GM19328 (cell line): ENCODE data around the gene OR56B4.
"Not testable (repeated sequence)": the region's sequence is repeated elsewhere in the genome, so short reads cannot be mapped to it uniquely, and the experiment has no call there.

Experiments used
- ATAC-seq: cut with Tn5 transposase; IDR thresholded peaks from one replicate; pipeline ENCODE4 v1.9.1; 2021; ENCODE audit warnings: mild to moderate bottlenecking, moderate library complexity; ENCODE audit not compliant: unreplicated experiment

The OR56B4 gene, protein sequence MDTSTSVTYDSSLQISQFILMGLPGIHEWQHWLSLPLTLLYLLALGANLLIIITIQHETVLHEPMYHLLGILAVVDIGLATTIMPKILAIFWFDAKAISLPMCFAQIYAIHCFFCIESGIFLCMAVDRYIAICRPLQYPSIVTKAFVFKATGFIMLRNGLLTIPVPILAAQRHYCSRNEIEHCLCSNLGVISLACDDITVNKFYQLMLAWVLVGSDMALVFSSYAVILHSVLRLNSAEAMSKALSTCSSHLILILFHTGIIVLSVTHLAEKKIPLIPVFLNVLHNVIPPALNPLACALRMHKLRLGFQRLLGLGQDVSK

GRCh38 chr11:6107384-6107783 is at the start of gene OR56B4:
OR56B4 (plus strand) TSS chr11:6107684; CDS start chr11:6107779, 95 bp downstream.
- ATAC-seq, result not testable (repeated sequence)

- ATAC-seq, result no peak
Observed at GRCh38 chr11:6061475-6061874, 46.0 kb upstream of the OR56B4 start.

GRCh38 chr11:6062691-6063358 is 44.7 kb upstream of the OR56B4 start:
- no peak for ATAC-seq

GRCh38 chr11:6067502-6067901 is 40.0 kb upstream of the OR56B4 start:
- ATAC-seq, result no peak

DNA sequence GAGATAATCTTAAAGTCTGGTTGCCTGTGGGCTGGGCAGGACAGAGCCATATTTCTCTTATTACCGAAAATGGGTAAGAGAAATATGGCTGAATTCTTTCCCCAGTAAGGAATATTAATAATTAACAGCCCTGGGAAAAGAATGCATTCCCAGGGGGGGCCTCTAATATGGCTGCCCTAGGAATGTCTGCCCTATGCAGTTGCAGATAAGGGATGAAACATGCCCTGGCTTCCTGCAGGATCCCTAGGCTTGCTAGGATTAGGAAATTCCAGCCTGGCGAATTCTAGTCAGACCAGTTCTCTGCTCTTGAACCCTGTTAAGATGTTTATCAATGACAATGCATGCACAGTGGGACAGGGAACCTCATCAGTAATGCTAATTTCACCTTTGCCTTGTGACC is 31.0 kb upstream of the OR56B4 start:
- not testable (repeated sequence) for ATAC-seq

DNA sequence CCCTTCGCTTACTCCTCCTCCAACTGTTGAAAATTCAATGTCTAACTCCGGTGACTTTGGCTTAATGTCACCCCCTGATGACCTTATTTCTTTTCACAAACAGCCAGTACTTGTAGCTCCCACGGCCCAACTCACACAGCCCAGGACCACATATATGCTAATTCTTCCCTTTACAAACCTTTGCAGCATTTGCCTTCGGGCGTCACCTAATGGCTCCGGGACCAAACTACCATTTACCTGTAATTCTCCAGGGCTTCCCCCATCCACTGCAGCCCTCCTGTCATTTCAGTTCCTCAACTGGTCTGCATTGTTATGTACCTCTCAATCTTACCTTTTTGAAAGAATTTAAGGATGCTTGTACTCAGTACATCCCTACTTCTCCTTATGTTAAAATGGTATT is 29.8 kb upstream of the OR56B4 start:
- no peak for ATAC-seq

GRCh38 chr11:6079463-6079862 is 28.0 kb upstream of the OR56B4 start:
- ATAC-seq, result no peak

- ATAC-seq, result no peak
Observed at GRCh38 chr11:6083129-6083528, 24.4 kb upstream of the OR56B4 start.

- no peak for ATAC-seq
Observed at GRCh38 chr11:6084587-6084986, 22.9 kb upstream of the OR56B4 start.

- ATAC-seq, result no peak
Observed at GRCh38 chr11:6094186-6094585, 13.3 kb upstream of the OR56B4 start.

DNA sequence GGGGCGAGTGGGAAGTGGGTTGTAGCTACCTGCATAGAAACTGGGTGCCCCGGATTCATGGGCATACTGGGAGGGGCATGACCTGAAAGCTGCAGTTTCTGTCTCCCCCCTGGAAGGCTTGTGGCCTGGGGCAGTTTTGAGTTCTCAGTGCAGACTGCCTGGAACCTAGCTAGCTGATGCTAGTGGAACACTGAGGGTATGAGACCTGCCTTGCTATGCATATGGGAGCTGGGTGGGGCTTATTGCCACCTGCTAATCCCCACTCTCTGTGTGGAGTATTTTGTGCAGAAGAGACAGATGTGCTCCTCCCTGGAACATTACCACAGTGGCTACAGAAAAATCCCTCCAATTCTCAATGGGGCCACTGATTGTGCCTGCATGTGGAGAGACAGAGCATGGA is 11.7 kb upstream of the OR56B4 start:
- ATAC-seq, result no peak

DNA sequence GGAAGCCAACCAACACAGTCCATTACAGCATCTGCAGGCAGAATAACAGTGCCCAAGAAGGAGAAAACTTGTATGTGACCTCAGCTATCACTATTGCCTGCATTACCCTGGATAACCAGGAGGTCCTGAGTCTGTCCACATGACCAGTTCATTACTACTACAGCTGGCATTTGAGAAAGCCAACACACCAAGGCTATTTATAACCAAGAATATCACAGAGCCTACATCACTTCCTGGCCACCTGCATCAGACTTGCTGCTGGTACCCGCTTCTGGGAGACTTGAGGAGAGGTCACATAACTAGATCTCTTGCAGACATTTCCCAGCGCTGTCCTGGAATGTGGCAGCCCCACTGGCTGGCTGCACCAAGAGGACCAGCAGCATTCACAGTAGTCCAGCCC is 11.1 kb upstream of the OR56B4 start:
- no peak for ATAC-seq

DNA sequence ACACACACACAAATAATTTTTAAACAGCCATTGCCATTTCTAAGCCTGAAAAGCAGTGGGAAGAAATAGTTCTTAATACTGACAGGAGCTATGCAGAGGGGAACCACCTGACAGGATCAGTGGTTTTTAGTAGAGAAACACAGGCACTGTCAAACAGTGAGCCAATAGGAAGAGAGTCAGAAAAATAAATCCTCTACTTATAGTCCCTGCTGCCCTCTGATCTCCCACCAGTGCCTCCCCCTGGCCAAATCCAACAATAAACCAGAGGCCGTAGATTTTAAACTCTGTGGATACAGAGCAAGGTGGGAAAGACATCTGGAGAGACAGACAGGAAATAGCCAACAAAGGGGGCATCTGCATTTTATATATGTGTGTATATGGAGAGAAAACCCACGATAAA is 7.9 kb upstream of the OR56B4 start:
- no peak for ATAC-seq

DNA sequence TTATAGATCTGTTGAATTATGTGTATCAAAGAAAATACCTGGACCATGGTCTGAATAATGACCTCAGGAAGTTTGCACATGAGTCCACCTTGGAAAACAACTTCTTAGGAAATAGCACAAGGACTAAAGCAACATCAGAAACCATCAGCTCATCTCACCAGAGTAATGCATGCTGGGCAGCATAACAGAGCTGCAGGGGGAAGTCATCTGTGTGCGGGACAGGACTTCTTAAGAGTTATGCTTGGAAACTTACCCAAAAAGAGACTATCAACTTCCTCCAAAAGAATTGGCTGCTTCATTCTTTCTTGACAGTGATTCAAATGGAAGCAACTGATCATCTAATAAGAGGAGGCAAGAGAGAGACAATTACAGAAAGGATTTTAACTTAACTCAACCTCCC is 2.5 kb downstream of the OR56B4 start:
- ATAC-seq, result no peak

DNA sequence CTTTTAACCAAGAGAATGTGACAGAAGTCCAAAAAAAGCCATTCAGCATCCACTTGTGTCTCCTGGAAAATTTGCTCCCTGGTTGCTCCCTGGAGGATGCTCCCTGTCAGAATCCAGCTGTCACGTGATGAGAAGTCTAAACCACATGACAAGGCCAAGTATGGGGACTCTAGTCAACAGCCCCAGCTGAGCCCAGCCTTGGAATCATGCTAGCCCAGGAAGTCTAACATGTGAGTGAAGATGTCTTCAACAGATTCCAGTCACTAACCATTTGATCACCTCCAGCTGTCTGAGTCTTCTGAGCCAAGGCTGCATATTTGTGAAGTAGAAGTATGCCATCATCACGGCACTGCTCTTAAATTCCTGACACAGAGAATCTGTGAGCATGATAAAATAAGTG is 4.2 kb downstream of the OR56B4 start:
- ATAC-seq, result no peak

DNA sequence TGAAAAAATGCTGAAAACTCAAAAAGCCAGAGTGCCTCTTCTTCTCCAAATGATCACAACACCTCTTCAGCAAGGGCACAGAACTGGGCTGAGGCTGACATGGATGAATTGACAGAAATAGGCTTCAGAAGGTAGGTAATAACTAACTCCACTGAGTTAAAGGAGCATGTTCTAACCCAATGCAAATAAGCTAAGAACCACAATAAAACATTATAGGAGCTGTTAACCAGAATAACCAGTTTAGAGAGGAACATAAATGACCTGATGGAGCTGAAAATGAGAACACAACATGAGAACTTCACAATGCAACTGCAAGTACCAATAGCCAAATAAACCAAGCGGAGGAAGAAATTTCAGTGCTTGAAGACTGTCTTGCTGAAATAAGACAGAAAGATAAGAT is 9.2 kb downstream of the OR56B4 start:
- ATAC-seq, result no peak

DNA sequence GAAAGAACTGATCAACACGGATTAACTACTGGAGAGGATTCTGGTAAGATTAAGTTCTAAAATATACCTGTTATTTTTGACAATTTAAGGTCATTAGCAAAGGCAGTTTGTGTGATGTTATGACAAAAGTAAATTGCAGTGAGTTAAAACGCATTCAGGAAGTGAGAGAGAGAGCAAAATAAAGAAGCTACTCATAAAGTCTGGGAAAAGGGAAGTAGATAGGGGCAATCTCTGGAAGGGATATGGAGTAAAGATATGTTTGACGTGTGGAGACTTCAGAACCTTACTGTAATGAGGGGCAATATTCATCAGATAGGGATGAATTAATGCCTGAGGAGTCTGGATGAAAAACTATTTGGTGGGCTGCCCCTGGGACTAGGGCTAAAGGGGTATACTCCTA is 16.8 kb downstream of the OR56B4 start:
- no peak for ATAC-seq

GRCh38 chr11:6127881-6128280 is 20.4 kb downstream of the OR56B4 start:
- no peak for ATAC-seq

GRCh38 chr11:6129011-6129410 is 21.5 kb downstream of the OR56B4 start:
- ATAC-seq, result no peak

DNA sequence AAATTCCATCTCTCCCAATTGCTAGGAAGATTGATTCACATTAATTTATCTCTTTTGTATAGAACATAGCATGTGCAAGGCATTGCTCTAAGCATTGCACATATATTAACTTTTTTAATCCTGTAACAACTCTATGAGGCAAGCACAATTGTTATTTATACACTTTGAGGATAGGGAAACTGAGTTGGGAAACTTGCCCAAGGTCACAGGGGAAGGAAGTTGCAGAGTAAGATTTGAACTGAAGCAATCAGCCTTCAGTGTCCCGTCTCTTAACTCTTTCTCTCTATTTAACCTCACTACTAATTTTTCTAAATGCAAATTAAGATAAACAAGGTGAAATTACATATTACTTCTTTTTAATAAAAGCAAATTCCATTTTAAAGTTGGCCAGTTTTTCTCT is 22.2 kb downstream of the OR56B4 start:
- ATAC-seq, result no peak

GRCh38 chr11:6132431-6132830 is 24.9 kb downstream of the OR56B4 start:
- no peak for ATAC-seq

- not testable (repeated sequence) for ATAC-seq
Observed at GRCh38 chr11:6135936-6136335, 28.5 kb downstream of the OR56B4 start.

- ATAC-seq, result no peak
Observed at GRCh38 chr11:6142936-6143335, 35.5 kb downstream of the OR56B4 start.
